ENCODE data around the gene LPA. TPM values are rescaled to one million over a fixed set of nuclear protein-coding genes. Genes with fewer than 3 reads are reported as not detected.
"Not testable (repeated sequence)": the region's sequence is repeated elsewhere in the genome, so short reads cannot be mapped to it uniquely, and the experiment has no call there.

The LPA gene
- total RNA-seq, 2 experiments from 2014 or later = not detected

DNA sequence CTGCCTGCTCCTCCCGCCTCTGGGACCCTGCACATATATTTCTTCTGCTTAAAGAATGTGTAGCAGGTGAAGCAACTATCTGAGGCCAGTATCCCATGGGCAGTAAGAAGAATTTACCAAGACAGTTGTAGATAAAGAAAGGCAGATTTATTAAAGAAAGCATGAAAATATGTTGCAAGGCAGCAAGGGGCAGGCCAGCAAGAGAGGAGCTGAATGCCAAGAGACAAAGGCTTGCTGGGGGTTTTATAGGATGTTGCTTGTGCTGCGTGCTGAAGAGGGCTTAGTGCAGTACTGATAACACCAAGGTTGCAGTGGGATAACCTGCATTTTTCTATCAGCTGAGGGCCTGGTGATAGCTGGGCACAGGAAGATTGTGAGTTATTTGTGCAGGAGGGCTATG, 31.5 kb upstream of the LPA start:
- H3K9me3 ChIP-seq (ENCODE audit: control insufficient read depth in 1 of 2, insufficient read depth in 1 of 2, low read length in 2 of 2); H3K4me1 ChIP-seq (ENCODE audit: insufficient read depth, low read length); H3K4me3 ChIP-seq (ENCODE audit: low read length); H3K27ac ChIP-seq (ENCODE audit: low read depth in 1 of 2, low read length in 2 of 2); H3K4me1 Mint-ChIP-seq (ENCODE audit: low read depth); H3K9me3 Mint-ChIP-seq; H3K36me3 ChIP-seq (ENCODE audit: insufficient read depth, low read length); CTCF ChIA-PET; H3K4me3 Mint-ChIP-seq; H3K27ac Mint-ChIP-seq; H3K27me3 ChIP-seq (ENCODE audit: control insufficient read depth in 1 of 2, insufficient read depth in 2 of 2, low read length in 2 of 2); POLR2A ChIA-PET; intact Hi-C loops (cut with DNase I, micrococcal nuclease); H3K36me3 Mint-ChIP-seq (ENCODE audit: low read depth); ATAC-seq (ENCODE audit: poor library complexity); DNase-seq: not testable (repeated sequence)
- peaks cover 19% of the 10 kb centered on the region for H3K27me3 Mint-ChIP-seq

GRCh38 chr6:160695025-160695424, 30.9 kb upstream of the LPA start:
- CTCF ChIA-PET; H3K4me3 ChIP-seq (ENCODE audit: low read length); H3K36me3 Mint-ChIP-seq (ENCODE audit: low read depth); ATAC-seq (ENCODE audit: poor library complexity); H3K36me3 ChIP-seq (ENCODE audit: insufficient read depth, low read length); H3K4me3 Mint-ChIP-seq; H3K4me1 Mint-ChIP-seq (ENCODE audit: low read depth); H3K9me3 ChIP-seq (ENCODE audit: control insufficient read depth in 1 of 2, insufficient read depth in 1 of 2, low read length in 2 of 2); POLR2A ChIA-PET; H3K27ac ChIP-seq (ENCODE audit: low read depth in 1 of 2, low read length in 2 of 2); intact Hi-C loops (cut with DNase I, micrococcal nuclease); H3K4me1 ChIP-seq (ENCODE audit: insufficient read depth, low read length); DNase-seq; H3K27me3 ChIP-seq (ENCODE audit: control insufficient read depth in 1 of 2, insufficient read depth in 2 of 2, low read length in 2 of 2); H3K9me3 Mint-ChIP-seq; H3K27ac Mint-ChIP-seq: not testable (repeated sequence)
- H3K27me3 Mint-ChIP-seq = peaks cover 19% of the 10 kb centered on the region

- H3K9me3 Mint-ChIP-seq = no peaks in the 10 kb centered on the region
- H3K36me3 Mint-ChIP-seq (ENCODE audit: low read depth) = no peaks in the 10 kb centered on the region
- DNase-seq = no peak
- peaks cover 9% of the 10 kb centered on the region for H3K27me3 Mint-ChIP-seq
- Histone ChIP-seq H3K9me3 (ENCODE audit: control insufficient read depth in 1 of 2, insufficient read depth in 1 of 2, low read length in 2 of 2) (peaks cover 0 to 6% of the 10 kb centered on the region in 2 experiments), H3K4me3 (ENCODE audit: low read length) (no peak overlapping the region), H3K27ac (ENCODE audit: low read depth in 1 of 2, low read length in 2 of 2) (no peak overlapping the region), H3K4me1 (ENCODE audit: insufficient read depth, low read length) (no peaks in the 10 kb centered on the region), H3K27me3 (ENCODE audit: control insufficient read depth in 1 of 2, insufficient read depth in 2 of 2, low read length in 2 of 2) (peaks cover 0 to 4% of the 10 kb centered on the region in 2 experiments), H3K36me3 (ENCODE audit: insufficient read depth, low read length) (no peaks in the 10 kb centered on the region)
- H3K4me3 Mint-ChIP-seq = no peak overlapping the region
- ChIA-PET CTCF (no interaction called here), POLR2A (no interaction called here)
- intact Hi-C loops (cut with DNase I, micrococcal nuclease) = no loop called here
- no peak for ATAC-seq (ENCODE audit: poor library complexity)
- no peak for TF ChIP-seq CTCF (IDR thresholded peaks at IDR 0.05)
- no peak overlapping the region for H3K27ac Mint-ChIP-seq
- no peaks in the 10 kb centered on the region for H3K4me1 Mint-ChIP-seq (ENCODE audit: low read depth)
Observed at GRCh38 chr6:160692369-160692959, 28.4 kb upstream of the LPA start.

DNA sequence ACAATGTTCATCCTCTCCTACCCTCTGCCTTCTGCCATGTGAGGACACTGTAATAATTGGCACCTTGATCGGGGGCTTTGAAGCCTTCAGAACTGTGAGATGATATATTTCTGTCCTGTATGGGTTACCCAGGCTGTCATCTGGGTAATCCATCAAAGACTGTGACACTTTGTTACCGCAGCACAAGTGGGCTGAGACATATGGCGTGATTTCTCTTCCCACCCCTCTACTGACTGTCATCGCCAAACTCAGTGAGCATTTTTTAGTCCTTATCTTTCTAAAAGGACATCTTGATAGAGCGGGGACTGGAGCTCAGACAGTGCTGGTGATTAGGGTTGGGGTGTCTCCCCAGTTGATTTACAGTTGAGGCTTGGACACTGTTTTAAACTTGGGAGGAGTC, 27.5 kb upstream of the LPA start:
- CTCF ChIA-PET = no interaction called here
- Histone ChIP-seq H3K36me3 (ENCODE audit: insufficient read depth, low read length) (no peaks in the 10 kb centered on the region), H3K9me3 (ENCODE audit: control insufficient read depth in 1 of 2, insufficient read depth in 1 of 2, low read length in 2 of 2) (peaks cover 0 to 6% of the 10 kb centered on the region in 2 experiments), H3K4me3 (ENCODE audit: low read length) (no peak overlapping the region), H3K4me1 (ENCODE audit: insufficient read depth, low read length) (no peaks in the 10 kb centered on the region), H3K27me3 (ENCODE audit: control insufficient read depth in 1 of 2, insufficient read depth in 2 of 2, low read length in 2 of 2) (peaks cover 0 to 4% of the 10 kb centered on the region in 2 experiments), H3K27ac (ENCODE audit: low read depth in 1 of 2, low read length in 2 of 2) (no peak overlapping the region)
- POLR2A ChIA-PET = no interaction called here
- H3K9me3 Mint-ChIP-seq = no peaks in the 10 kb centered on the region
- DNase-seq = no peak
- intact Hi-C loops (cut with DNase I, micrococcal nuclease) = no loop called here
- no peak for ATAC-seq (ENCODE audit: poor library complexity)
- no peak overlapping the region for H3K27ac Mint-ChIP-seq
- no peaks in the 10 kb centered on the region for H3K4me1 Mint-ChIP-seq (ENCODE audit: low read depth)
- peaks cover 11% of the 10 kb centered on the region for H3K27me3 Mint-ChIP-seq
- H3K4me3 Mint-ChIP-seq = no peak overlapping the region
- TF ChIP-seq CTCF (IDR thresholded peaks at IDR 0.05) = no peak
- no peaks in the 10 kb centered on the region for H3K36me3 Mint-ChIP-seq (ENCODE audit: low read depth)

Measured in CD4-positive, alpha-beta T cell (primary cell).